GM18505 (cell line): ENCODE measurements around the gene EBF4.

Source experiments
- ATAC-seq: cut with Tn5 transposase; IDR thresholded peaks from one replicate; pipeline ENCODE4 v1.9.1; 2021; ENCODE audit not compliant: unreplicated experiment
- POLR2A ChIP-seq: IDR thresholded peaks from 4 replicates; pipeline ENCODE4 v1.6.1; 2011; ENCODE audit warnings: borderline replicate concordance; ENCODE audit not compliant: insufficient read depth, insufficient read length; ENCODE audit errors: extremely low read depth

The EBF4 gene

DNA sequence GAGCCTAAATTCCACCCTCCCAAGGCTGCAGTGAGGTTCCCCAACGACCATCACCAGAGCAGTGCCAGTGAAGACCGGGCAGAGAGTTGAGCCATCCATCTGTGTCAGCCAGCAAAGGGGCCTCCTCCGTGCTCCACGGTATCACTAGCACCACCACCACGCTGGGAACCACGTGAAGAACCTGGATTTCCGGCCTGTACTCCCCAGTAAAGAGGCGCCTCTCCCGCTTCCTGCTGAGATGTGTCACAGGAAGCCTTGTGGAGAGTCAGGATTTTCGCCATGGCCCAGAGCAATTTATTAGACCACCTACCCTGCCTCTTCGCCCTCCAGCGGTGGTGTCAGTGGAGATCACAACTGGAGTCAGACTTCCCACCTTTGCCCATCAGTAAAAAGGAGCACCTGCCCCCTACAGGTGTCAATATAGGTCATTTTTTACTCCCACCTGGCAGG, 79.1 kb downstream of the EBF4 start:
- ATAC-seq = no peak
- TF ChIP-seq POLR2A = no peak

DNA sequence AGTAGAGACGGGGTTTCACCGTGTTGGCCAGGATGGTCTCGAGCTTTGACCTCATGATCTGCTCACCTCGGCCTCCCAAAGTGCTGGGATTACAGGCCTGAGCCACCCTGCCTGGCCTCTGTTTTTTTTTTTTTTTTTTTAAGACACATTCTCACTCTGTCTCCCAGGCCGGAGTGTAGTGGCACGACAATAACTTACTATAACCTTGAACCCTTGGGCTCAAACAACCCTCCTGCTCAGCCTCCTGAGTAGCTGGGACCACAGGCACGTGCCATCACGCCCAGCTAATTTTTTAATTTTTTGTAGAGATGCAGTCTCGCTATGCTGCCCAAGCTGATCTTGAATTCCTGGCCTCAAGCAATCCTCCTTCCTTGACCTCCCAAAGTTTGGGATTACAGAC, 81.2 kb downstream of the EBF4 start:
- ATAC-seq = no peak
- TF ChIP-seq POLR2A = no peak

DNA sequence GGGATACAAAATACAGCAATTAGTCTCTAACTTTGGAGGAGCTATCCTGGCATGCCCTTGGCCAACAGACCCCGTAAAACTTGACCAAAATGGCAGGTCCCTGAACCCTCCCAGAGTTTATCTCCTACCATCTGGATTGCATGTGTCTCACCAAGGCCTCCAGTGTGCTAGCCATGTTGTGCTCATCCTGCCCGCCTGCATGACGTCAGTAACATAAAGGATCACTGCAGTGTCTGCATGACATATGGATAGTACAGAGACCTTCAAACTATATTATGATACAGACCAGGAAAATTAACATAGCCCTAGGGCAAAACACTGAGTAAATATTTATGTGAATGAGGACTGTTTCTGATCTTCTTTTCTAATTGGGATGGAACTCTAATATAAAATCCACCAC, 82.6 kb downstream of the EBF4 start:
- no peak for ATAC-seq
- TF ChIP-seq POLR2A = no peak

DNA sequence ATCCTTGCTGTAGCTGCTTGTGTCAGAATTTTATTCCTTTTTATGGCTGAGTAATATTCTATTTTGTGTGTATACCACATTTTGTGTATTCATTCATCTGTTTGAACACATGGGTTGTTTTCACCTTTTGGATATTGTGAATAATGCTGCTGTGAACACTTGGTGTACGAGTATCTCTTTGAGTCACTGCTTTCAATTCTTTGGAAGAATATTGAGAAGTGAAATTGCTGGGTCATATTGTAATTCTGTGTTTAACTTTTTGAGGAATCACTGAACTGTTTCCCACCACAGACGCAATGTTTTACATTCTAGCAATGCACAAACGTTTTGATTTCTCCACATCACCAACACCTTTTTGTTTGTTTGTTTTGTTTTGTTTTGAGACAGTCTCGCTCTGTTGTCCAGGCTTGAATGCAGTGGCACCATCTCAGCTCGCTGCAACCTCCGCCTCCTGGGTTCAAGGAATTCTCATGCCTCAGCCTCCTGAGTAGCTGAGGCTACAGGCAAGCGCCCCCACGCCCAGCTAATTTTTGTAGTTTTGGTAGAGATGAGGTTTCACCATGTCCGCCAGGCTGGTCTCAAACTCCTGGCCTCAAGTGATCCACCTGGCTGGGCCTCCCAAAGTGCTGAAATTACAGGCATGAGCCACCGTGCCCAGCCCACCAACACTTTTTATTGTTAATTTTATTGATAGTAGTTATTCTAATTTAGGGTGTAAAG, 86.2 kb downstream of the EBF4 start:
- no peak for TF ChIP-seq POLR2A
- no peak for ATAC-seq

DNA sequence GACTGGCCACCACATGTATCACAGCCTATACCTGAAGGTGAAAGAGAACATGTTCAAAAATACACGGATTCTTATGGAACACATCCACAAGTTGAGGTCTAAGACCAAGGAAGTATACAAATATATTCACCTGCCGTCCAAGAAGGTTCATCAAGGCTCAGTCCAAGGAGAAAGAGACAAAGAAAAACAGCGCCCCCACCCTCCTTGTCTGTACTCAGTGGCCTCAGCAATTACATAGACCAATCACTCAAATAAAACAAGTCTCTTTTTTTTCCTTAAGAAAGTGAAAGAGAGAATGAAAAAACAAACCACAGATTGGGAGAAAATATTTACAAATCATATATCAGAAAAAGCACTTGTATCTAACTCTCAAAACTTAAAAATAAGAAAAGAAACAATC, 88.4 kb downstream of the EBF4 start:
- TF ChIP-seq POLR2A = no peak
- ATAC-seq = no peak

DNA sequence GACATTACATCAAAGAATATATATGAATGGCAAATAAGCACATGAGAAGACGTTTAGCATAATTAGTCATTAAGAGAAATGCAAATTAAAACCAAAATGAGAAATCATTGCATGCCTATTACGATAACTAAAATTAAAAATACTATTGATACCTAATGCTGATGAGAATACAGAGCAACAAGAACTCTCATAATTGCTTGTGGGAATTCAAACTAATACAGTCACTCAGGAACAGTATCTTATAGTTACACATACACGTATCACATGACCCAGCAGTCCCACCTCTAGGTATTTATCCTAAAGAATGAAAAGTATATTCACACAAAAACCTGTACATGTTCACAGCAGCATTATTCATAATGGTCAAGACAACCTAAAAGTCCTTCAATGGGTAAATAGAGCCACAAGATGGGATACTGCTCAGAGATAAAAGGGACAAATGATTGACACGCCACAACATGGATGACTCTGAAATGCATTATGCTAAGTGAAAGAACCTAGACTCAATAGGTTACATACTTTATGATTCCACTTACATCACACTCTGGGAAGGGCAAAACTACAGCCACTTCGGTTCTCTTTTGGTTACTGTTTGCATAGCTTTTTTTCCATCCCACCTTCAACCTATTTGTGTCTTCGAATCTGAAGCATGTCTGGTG, 91.5 kb downstream of the EBF4 start:
- ATAC-seq = no peak
- TF ChIP-seq POLR2A = no peak

DNA sequence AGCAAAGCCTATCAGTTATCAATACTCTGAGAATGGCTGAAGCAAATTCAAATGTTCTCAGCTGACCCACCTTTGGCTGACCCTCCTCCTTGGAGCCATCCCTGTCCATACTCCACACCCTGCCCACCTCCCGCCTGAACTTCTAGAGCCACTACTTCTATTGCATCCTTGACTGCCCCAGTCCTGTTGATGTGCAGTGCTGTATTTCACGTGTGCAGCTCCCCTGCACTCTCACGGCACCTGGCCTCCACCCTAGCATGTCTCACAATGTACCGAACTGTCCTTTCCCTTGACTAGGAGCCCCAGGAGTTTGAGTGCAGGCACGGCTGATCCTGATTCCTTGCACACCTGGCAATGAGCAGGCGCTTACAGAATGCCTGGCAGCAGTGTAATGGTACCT, 100.9 kb downstream of the EBF4 start:
- no peak for TF ChIP-seq POLR2A
- ATAC-seq = no peak

DNA sequence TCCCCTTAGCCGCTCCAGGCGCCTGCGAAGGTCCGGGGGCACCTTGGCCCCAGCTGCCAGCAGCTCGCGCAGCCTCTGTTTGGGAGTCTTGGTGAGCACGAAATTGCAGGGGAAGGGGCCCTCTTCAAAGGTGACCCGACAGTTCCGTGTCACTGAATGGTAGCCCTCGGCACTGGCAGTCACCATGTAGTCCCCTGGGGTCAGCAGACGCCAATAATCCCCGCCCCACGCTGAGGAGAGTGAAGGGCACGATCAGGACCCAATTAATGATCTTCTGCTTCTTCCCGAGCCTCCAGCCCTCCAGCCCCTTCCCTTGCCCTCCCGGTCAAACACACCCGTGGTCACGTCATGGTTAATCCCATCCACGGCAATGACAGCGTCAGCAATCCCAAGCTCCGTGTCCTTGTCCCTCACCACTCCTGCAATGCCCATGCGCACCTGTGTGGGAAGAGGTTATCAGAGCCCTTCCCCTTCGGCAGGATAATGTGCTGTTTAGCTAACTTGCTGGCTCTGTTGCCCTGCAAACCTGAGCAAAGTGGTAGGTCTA, 101.7 kb downstream of the EBF4 start:
- ATAC-seq = no peak
- no peak for TF ChIP-seq POLR2A

DNA sequence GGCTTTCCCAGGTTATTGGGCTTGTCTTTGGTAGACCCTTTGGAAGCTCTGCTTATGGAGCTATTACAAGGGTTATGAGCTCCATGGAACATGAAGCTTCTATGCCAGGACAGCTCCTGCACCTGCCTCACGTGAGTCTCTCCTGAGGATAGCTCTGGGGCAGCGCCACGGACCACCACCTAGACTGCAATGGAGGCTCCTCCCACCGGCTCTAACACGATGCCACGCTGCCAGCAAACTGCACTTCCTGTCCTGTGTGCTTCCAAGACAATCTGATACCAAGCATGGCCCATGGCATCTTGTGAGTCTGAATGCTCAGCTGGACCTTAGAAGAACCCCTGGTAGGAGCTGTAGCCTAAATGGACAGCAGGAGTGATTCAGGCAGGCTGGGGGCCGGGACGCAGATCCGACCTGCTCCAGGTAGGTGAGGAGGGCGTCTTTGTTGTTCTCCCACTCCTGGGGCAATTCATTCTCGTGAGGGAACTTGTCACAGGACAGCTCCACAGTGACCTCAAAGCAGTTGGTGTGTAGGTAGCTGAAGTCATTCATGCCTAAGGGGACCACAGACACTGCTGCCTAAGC, 102.4 kb downstream of the EBF4 start:
- no peak for TF ChIP-seq POLR2A
- ATAC-seq = no peak

DNA sequence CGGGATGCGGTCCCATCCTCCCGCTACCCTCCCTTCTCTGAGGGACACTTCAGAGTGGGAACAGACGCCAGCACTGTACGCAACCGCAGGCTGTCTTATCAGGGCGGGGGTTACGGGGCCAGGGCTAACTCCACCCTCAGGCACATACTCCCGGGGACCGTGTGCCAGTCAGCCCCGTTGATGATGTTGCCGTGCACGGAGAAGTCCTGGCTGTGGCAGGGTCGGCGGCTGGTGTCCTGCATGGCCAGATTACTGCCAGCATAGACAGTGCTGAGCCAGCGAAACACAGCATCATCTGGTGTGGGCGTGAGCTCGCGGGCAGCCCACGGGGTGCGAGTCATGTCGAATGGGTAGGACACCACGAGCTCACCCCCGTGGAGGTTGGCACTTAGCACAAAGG, 102.9 kb downstream of the EBF4 start:
- no peak for ATAC-seq
- TF ChIP-seq POLR2A = no peak

DNA sequence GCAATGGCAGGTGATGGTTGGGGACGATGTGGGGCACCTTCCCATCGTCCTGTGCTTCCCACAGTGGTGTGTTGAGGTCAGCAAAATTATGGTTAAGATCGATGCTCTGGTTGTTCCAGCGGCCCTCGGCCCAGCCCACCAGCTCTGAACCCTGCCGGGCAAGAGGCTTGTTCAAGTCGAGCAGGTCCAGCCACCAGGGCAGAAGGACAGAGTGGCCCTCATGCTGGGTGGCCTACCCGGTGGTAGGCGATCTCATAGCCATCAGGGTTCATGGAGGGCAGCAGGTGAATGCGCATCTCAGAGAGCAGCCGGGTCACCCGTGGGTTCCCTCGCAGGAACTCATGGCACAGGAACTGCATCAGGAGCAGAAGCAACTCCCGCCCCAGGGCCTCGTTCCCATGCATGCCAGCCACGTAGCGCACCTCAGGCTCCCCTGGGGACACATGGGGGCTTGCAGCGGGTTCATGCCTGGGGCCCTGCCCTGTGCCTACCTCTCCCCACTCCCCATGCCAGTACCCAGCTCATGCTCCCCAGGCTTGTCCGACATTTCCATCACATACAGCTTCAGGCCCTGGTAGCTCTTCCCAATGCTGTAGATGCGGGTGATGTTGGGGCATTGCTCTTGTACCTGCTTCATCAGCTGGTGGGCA, 103.6 kb downstream of the EBF4 start:
- no peak for ATAC-seq
- TF ChIP-seq POLR2A = no peak

DNA sequence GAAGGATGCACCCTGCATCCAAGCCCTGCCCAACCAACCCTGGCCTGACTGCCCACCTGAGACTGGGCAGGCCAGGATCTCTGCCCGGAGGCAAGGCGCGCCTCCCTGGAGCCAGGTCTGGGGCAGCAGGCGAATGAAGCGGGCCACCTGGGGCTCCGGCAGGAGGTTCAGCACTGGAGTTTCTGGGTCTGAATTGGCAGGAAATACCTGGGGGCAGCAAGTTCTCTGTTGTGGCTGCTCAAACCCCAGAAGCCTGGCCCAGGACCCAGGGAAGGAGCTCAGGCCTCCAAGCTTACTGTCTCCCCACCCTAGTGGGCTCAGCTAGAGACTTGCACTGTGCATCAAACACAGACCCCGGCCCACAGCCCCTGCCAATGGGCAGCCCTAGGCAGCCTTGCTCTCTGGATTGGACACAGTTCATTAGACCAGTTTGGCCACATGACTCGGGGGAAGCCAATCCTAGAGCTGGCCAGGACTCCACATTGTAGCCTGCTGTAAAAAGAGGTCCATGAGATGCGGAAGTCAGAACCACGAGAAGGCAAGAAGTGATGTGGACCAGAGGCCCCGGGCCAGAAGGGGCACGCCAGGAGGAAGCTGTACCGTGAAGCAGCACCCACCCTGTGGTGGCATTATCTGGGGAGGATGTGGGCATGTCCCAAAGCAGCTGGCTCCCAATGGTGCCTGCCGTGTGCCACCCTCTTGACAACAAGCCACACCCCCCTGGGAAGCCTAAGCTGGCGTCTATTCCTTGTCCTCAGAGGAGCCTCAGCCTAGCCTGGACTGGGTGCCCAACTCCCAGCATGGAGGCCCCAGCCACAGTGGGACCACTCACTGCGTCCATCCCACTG, 104.8 kb downstream of the EBF4 start:
- no peak for ATAC-seq
- no peak for TF ChIP-seq POLR2A

DNA sequence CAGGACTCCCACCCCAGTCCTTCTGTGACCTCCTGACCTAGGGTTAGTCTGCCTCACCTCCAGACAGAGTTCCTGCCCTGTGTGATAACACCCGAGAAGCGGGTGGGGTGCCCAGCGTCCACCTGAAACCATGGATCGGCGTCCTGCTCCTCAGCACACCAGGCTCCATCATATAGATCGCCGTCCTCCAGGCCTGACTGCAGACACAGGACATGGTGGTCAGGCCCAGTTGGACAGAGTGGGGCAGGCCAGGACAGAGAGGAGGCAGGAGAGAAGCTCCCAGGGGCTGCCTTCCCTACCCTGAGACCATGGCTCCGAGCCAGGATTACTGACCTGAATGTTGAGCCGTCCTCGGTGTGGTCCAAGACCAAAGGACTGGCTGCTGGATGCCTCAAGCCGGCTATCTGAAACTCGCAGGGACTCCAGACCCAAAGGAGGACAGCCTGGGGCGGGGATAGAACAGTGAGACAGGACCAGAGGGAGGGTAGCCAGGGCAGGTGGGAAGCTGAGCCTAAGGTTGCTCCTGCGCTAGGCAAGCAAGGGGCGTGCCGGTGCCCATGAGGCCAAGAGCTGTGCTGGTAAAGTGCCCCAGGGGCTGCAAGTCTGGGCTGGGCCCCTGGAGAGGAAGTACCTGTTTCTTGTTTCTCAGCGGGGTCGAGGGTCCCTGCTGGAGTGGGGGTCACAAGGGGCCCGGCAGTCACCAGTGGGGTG, 105.7 kb downstream of the EBF4 start:
- ATAC-seq = no peak
- no peak for TF ChIP-seq POLR2A

DNA sequence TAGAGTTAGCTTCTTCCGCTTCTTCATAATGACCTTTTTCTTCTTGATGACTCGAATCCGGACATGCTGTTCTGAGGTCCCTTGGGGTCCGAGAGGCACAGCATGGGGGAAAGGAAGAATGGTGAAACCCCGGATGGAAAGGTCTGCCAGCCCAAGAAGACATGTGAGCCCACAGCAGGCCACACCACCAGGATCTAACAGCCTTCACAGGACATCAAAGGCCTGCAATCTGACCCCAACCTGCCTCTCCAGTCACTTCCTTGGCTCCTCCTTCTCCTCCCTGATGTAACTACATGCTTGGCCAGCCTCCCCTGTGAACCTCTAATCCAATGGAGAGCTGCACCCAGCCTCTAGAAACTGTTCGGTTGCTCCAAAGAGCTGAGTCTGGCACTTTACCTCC, 106.2 kb downstream of the EBF4 start:
- TF ChIP-seq POLR2A = no peak
- ATAC-seq = no peak
